ENCODE data around the gene RBMS1. TPM values are rescaled to one million over a fixed set of nuclear protein-coding genes. Genes with fewer than 3 reads are reported as not detected.

Gene RBMS1, protein sequence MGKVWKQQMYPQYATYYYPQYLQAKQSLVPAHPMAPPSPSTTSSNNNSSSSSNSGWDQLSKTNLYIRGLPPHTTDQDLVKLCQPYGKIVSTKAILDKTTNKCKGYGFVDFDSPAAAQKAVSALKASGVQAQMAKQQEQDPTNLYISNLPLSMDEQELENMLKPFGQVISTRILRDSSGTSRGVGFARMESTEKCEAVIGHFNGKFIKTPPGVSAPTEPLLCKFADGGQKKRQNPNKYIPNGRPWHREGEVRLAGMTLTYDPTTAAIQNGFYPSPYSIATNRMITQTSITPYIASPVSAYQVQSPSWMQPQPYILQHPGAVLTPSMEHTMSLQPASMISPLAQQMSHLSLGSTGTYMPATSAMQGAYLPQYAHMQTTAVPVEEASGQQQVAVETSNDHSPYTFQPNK
- 48.5 and 67.5 TPM in 2 replicates for total RNA-seq
- 49.3 TPM for polyA plus RNA-seq (2012)

GRCh38 chr2:160493227-160494028 is at the start of gene RBMS1:
TSS of gene RBMS1 (minus strand) at chr2:160493807. CDS start at chr2:160493363, 444 bp downstream.
- DNase-seq (ENCODE audit: low read depth), result peak; percentile 72

GRCh38 chr2:160541745-160542144 is 48.1 kb upstream of the RBMS1 start:
- no peak for DNase-seq (ENCODE audit: low read depth)

DNA sequence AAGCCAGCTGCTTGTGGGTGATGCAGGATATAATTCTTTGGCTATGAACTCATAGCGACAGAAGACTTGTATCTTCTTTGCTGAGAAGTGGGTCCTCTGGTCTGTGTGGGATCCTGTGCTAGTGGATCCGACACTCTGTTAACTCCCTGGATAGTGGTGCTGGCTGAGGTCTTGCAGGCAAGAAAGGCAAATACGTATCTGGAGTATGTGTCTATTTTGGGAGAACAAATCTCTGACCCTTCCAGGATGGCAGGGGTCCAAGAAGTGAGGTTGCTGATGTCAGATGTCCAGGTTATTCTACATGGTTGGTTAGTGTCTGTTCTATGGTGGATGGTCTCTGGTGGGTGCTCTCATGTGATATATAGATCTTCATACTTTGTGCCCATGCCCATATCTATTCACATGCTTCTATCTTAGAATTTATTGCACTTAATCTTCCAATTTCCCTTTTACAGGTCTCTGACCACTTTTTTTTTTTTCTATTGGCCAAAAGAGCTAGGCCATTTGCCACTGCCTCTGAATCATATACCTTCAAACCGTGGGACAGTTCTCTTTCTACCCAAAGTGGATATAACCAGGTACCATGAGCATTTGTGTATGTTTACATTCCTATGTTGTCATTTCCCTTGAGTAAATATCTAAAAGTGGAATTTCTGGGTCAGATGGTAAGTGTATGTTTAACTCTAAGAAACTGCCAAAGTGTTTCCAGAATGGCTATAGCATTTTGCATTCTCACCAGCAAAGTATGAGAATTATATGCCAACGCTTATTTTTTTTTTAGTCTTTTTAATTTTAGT is 45.1 kb upstream of the RBMS1 start:
- DNase-seq (ENCODE audit: low read depth), result peak; percentile 43

- DNase-seq (ENCODE audit: low read depth), result no peak
Measured at GRCh38 chr2:160538115-160538514, 44.5 kb upstream of the RBMS1 start.

GRCh38 chr2:160534996-160535395 is 41.4 kb upstream of the RBMS1 start:
- DNase-seq (ENCODE audit: low read depth), result no peak

GRCh38 chr2:160534249-160534648 is 40.6 kb upstream of the RBMS1 start:
- DNase-seq (ENCODE audit: low read depth), result no peak

DNA sequence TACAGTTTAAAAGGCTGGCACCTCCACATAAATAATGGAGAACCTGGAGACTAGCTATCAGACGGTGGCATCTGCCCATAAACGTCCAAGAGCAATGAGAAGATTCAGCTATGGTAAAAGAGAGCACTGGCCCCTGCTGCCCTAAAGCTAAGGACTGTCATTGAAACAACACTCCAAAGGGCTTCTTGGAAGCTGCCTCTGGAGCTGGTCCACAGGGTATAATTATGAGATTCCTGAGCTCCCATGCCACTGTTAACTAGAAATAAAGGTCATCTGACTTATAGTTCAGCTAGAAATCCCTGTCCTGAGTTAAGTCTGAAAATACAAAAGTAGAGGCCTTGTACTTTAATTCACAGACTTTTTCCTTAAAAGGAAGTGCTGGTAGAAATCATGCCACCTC is 39.9 kb upstream of the RBMS1 start:
- no peak for DNase-seq (ENCODE audit: low read depth)

DNA sequence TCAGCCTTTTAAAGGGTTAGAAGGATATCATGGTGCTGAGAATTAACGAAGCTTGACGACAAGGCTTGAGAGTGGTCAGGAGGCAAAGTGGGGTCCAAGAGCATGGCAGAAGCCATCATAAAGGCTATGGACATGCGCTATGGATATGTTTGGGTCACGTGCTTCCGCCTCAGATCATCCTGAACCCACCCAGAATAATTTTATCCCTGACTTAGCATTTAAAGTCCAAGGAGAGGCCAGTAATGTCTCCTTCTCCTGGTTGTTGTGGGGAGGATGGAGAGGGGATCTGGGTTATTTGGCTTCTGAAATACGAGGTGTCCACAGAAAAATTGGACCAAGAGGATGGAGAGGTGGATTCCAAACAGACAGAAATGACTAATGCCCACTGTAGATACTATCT is 38.8 kb upstream of the RBMS1 start:
- DNase-seq (ENCODE audit: low read depth), result no peak

- peak; percentile 32 for DNase-seq (ENCODE audit: low read depth)
Measured at GRCh38 chr2:160522951-160523710, 29.5 kb upstream of the RBMS1 start.

GRCh38 chr2:160517731-160518130 is 24.1 kb upstream of the RBMS1 start:
- no peak for DNase-seq (ENCODE audit: low read depth)

- DNase-seq (ENCODE audit: low read depth), result peak; percentile 28
Measured at GRCh38 chr2:160516547-160517365, 23.1 kb upstream of the RBMS1 start.

- no peak for DNase-seq (ENCODE audit: low read depth)
Measured at GRCh38 chr2:160515120-160515519, 21.5 kb upstream of the RBMS1 start.

GRCh38 chr2:160513120-160513519 is 19.5 kb upstream of the RBMS1 start:
- no peak for DNase-seq (ENCODE audit: low read depth)

- DNase-seq (ENCODE audit: low read depth), result no peak
Measured at GRCh38 chr2:160512491-160512890, 18.9 kb upstream of the RBMS1 start.

DNA sequence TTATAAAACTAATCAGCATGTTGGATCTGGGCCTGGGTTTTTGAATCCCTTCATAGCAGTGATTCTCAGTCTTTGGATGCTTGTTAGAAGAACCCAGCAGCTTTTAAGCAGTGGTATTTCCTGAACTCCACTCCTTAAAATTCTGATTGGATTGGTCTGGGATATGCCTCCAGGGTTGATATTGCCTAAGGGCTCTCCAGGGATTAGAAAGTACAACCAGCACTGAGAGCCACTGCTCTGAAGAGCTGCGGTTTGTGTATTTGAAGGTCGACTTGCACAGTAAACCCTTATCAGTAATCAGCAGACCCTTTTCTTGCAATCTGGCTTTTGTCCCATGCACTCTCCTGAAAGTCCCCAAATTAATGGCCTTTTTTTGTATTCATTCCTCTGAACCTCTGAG is 17.0 kb upstream of the RBMS1 start:
- DNase-seq (ENCODE audit: low read depth), result no peak

DNA sequence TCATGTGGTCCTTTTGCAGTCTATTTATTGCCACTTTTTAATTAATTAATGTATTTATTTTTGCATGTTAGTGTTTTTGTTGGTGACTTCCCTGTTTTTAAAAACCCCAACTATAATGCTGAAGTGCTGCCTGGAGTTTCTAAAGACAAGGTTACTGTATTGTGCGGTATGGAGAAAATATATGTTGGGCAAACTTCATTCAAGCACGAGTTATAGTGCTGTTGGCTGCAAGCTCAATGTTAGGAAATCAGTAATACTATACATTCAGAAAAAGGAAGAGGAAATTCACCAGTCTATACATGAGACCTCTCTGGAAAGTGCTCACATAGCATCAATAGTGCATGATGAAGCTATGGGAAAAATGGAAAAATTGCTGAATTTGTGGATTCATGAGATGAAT is 15.4 kb upstream of the RBMS1 start:
- no peak for DNase-seq (ENCODE audit: low read depth)

DNA sequence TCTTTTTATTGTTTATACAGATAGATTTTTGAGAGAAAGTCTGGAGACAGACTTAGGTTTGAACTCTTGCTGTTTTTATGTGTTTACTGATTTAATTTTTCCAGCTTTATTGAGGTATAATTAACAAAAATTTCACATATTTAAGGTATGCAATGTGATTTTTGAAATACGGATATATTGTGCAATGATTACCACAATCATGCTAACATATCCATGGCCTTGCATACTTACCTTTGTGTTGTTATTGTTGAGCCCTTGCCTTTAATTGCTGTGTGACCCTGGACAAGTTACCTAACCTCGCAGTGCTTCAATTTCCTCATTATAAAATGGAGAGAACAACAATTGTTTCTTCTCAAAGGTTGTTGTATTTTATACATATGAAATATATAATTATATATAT is 13.9 kb upstream of the RBMS1 start:
- no peak for DNase-seq (ENCODE audit: low read depth)

DNA sequence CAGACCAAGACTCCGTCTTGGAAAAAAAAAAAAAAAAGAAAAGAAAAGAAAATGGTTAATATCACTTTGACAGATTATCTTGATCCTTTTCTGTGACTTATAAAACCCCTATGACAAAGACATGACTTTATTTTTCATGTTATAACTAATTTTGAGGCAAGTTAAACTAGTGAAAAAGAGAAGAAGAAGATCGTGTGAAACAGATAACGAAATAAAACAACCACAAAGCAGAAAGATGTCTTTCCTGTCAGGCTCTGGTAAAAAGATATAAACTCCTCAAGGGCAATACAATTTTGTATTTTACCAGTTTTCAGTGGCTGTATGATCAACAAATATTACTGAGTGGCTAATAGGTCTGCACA is 13.4 kb upstream of the RBMS1 start:
- no peak for DNase-seq (ENCODE audit: low read depth)

DNA sequence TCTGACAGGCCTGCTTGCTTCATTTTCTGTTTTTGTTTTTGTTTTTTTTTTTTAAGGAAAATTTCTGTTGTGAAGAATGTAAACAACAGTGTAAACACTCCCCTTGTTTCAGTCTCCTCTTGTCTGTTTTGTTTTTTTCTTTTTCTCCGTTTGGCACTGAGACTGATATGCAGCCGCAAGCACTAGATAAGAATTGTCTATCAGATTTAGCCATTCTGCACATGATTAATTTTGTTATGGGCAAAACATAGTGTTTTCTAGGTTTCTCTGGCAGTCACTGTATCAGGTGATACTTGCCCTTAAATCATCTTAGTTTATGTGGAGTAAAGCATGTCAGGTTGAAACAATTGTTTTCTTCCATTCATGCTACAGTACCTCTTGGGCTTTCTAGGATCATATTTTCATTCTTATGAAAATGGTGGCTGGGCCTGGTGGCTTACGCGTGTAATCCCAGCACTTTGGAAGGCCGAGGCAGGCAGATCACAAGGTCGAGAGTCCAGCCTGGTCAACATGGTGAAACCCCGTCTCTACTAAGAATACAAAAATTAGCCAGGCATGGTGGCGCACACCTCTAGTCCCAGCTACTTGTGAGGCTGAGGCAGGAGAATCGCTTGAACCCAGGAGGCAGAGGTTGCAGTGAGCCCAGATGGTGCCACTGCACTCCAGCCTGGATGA is 12.9 kb upstream of the RBMS1 start:
- no peak for DNase-seq (ENCODE audit: low read depth)

Data from myocyte (in vitro differentiated cells).